Mesothelial cell of epicardium (in vitro differentiated cells): ENCODE data around the gene NGLY1. TPM values are rescaled to one million over a fixed set of nuclear protein-coding genes. Genes with fewer than 3 reads are reported as not detected.

Source experiments
- DNase-seq, 2 experiments: peaks; one replicate each; pipeline ENCODE4 v3.0.0; 2021; ENCODE audit warnings: low spot score in 2 of 2; ENCODE audit not compliant: unreplicated experiment in 2 of 2
- H3K27ac Mint-ChIP-seq: 2 replicates; pipeline ENCODE4 v1.8.0; 2021; ENCODE audit warnings: mixed read lengths
- H3K27me3 Mint-ChIP-seq: 2 replicates; pipeline ENCODE4 v1.8.0; 2021; ENCODE audit warnings: low read depth, mixed read lengths
- H3K36me3 Mint-ChIP-seq: 2 replicates; pipeline ENCODE4 v1.8.0; 2021; ENCODE audit warnings: mixed read lengths
- H3K4me1 Mint-ChIP-seq: 2 replicates; pipeline ENCODE4 v1.8.0; 2021; ENCODE audit warnings: mixed read lengths
- H3K4me3 Mint-ChIP-seq: 2 replicates; pipeline ENCODE4 v1.8.0; 2021; ENCODE audit warnings: mild to moderate bottlenecking, moderate library complexity, mixed read lengths
- H3K9me3 Mint-ChIP-seq: 2 replicates; pipeline ENCODE4 v1.8.0; 2021; ENCODE audit warnings: mixed read lengths
- CTCF ChIP-seq: fragments of 200-600 bp; sonication (generic); IDR thresholded peaks from one replicate; pipeline ENCODE4 v1.5.0; 2021; ENCODE audit warnings: antibody characterized with exemption; ENCODE audit not compliant: unreplicated experiment
- total RNA-seq: library from RNA; stranded (reverse); gene quantifications from 3 replicates; pipeline ENCODE4 v1.2.1, GENCODE V29; 2021

Gene NGLY1
- total RNA-seq, 1 donor from 2014 or later, result 32.7 TPM

- peaks cover 5% of the 10 kb centered on the region for H3K9me3 Mint-ChIP-seq
- no peak overlapping the region for H3K4me3 Mint-ChIP-seq
- peaks cover 12% of the 10 kb centered on the region for H3K4me1 Mint-ChIP-seq
Observed at GRCh38 chr3:25821746-25822573, 38.7 kb upstream of the NGLY1 start.

GRCh38 chr3:25820816-25821486 lies 37.7 kb upstream of the NGLY1 start:
- H3K4me1 Mint-ChIP-seq, result peaks cover 19% of the 10 kb centered on the region
- H3K27ac Mint-ChIP-seq, result peak overlapping the region; percentile 96
- H3K9me3 Mint-ChIP-seq, result peaks cover 5% of the 10 kb centered on the region
- no peak overlapping the region for H3K4me3 Mint-ChIP-seq
- H3K27me3 Mint-ChIP-seq, result no peaks in the 10 kb centered on the region
- TF ChIP-seq CTCF, result no peak
- peaks cover 3% of the 10 kb centered on the region for H3K36me3 Mint-ChIP-seq
- no peak for DNase-seq

More at GRCh38 chr3:25821746-25822573, 38.7 kb upstream of the NGLY1 start:
- Mint-ChIP-seq H3K36me3 (peaks cover 3% of the 10 kb centered on the region), H3K27ac (peak overlapping the region; percentile 48), H3K27me3 (no peaks in the 10 kb centered on the region)
- DNase-seq, result no peak
- TF ChIP-seq CTCF, result no peak

- no peak for DNase-seq
- Mint-ChIP-seq H3K27me3 (no peaks in the 10 kb centered on the region), H3K4me3 (no peak overlapping the region), H3K36me3 (peaks cover 3% of the 10 kb centered on the region), H3K9me3 (peaks cover 5% of the 10 kb centered on the region), H3K27ac (peak overlapping the region; percentile 96), H3K4me1 (peaks cover 19% of the 10 kb centered on the region)
- no peak for TF ChIP-seq CTCF
Observed at GRCh38 chr3:25820366-25820765, 37.1 kb upstream of the NGLY1 start.

- H3K27ac Mint-ChIP-seq, result no peak overlapping the region
Observed at GRCh38 chr3:25818335-25818734, 35.1 kb upstream of the NGLY1 start.

GRCh38 chr3:25817638-25818037 lies 34.4 kb upstream of the NGLY1 start:
- Mint-ChIP-seq H3K4me3 (no peak overlapping the region), H3K9me3 (peaks cover 7% of the 10 kb centered on the region), H3K4me1 (peaks cover 19% of the 10 kb centered on the region), H3K36me3 (no peaks in the 10 kb centered on the region), H3K27me3 (no peaks in the 10 kb centered on the region), H3K27ac (no peak overlapping the region)
- no peak for TF ChIP-seq CTCF
- no peak for DNase-seq

More at GRCh38 chr3:25818335-25818734, 35.1 kb upstream of the NGLY1 start:
- H3K36me3 Mint-ChIP-seq, result no peaks in the 10 kb centered on the region
- DNase-seq, result no peak
- no peaks in the 10 kb centered on the region for H3K27me3 Mint-ChIP-seq
- no peak overlapping the region for H3K4me3 Mint-ChIP-seq
- no peak for TF ChIP-seq CTCF
- peaks cover 7% of the 10 kb centered on the region for H3K9me3 Mint-ChIP-seq
- peaks cover 19% of the 10 kb centered on the region for H3K4me1 Mint-ChIP-seq
